CD4-positive, alpha-beta T cell treated with Interleukin-15 for 1 hour (primary cell): ENCODE data around the gene CCDC134.

ENCODE experiments used
- DNase-seq: peaks from one replicate; pipeline ENCODE4 v3.0.0-alpha.2; 2020

The CCDC134 gene

DNA sequence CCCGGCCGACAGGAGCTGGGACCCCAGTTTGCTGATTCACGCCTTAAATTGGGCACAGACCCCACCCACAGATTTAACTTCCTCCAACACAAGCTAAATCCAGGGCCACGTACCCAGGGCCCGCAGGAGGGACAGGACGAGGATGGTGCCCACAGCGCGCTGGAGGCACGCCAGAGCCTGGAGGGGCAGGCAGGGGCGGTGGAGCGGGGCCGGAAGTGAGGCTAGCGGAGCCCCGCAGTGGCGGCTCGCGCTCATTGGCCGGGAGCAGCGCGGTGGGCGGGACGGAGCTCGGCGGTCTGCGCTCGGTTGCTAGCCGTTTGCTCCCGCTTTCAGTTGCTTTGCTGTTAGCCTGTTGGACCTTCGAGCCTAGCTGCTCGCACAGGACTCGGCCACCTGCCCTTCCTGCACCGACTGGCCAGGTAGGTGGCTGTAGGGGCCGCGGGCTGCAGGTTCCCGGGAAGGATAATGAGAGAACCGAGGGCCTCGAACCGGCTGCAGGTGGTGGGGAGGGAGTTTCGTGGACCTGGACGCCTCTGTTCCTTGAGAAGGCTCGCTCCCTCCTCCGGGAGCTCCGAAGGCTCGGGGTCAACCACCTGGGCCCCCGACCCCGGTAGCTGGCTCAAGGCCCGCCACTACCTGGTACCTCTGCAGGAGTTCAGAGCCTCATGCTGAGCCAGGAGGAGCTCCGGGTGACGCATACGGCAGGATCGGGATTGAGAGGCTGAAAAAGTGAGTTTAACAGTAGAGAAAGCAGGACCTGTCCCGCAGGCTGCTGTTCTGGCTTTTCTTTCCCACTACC, at the start of gene CCDC134:
Gene CCDC134 (plus strand): TSS at position 332 of the 799 bp plus-strand sequence. CDS start 8,212 bp downstream, outside the sequence.
- peak; percentile 93 for DNase-seq

DNA sequence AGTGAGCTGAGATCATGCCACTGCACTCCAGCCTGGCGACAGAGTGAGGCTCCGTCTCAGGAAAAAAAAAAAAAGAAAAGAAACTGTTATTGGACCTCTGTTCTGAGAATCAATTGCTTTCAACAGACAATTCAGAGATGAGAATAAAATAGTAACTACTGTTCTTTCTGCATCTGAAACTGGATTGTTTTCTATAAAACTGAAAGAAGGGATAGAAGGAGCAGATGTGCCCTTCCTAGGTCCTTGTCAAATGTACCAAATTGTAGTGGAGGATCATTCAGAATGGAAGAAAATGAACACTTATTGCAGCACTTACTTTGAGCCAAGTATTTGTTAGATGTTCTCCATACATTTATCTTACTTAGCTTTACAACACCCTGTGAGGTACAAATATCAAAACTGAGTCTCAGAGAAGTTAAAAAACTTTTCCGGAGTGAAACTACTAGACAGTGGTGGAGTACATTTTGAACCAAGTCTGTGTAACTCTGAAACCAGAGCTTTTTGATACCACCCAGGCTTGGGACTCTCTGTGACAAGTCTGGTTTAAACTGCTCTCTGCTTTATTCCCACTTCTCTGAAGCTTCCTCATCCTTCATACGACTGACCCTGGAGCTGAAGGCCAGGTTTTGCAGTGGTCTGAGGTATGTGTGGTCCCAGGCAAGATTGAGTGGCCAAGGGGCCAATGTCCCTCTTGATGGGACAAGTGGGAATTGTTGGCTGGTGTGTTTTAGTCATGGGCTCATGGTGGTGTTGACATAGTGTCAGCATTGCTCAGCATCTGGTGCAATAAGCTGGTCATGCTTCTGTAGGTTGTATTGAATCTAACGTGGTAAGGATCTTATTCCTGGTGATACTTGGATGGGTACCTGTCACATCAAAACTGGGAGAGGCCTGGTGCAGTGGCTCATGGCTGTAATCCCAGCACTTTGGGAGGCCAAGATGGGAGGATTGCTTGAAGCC, 48.2 kb upstream of the CCDC134 start:
- no peak for DNase-seq

DNA sequence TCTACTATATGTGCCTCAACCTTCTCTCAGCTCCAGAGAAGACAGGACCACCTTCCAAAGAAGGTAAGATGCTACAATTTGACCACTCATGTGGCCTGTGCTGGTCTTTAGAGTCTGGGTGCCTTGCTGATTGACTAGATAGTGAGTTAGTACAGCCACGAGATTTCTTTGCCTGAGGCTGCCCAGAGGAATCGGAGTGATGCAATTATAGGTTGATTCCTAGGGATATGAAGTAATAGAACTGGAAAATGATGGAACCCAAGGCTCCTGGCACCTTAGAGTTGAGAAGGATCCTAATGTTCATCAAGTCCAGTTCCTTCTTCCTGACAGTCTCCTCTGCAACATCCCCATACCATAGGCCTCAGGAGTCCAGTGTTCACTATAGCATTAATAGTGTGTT, 46.5 kb upstream of the CCDC134 start:
- DNase-seq: no peak

DNA sequence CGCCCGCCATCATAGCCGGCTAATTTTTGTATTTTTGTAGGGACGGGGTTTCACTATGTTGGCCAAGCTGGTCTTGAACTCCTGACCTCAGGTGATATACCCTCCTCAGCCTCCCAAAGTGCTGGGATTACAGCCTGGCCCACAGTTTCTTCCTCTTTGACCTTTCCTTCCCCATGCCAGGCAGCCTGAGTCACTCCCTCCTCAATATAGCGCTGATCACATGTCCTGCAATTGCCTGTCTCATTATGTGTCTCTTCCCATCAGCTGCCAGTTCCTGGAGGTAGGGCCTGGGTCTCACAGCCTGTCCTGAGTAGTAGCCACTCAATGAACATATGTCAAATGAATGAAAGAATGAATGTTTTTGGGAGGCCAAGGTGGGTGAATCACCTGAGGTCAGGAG, 43.0 kb upstream of the CCDC134 start:
- no peak for DNase-seq

DNA sequence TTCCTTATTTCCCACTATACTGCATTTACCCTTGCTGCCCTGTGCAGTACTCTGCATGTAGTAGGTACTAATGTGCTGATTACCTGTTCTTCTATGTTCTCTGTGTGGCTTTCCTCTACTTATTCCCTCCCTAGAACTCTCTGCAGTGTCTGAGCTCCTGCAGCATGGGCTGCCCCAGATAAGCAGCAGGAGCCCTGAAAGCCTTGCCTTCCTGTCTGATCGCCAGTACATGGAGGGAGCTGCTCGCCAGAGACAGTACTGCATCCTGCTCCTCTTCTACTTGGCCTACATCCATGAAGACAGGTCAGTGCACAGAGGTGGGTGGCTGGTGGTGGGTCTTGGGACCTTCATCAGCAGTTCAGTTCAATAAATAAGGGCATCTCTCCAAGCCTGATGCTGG, 42.2 kb upstream of the CCDC134 start:
- DNase-seq: no peak

DNA sequence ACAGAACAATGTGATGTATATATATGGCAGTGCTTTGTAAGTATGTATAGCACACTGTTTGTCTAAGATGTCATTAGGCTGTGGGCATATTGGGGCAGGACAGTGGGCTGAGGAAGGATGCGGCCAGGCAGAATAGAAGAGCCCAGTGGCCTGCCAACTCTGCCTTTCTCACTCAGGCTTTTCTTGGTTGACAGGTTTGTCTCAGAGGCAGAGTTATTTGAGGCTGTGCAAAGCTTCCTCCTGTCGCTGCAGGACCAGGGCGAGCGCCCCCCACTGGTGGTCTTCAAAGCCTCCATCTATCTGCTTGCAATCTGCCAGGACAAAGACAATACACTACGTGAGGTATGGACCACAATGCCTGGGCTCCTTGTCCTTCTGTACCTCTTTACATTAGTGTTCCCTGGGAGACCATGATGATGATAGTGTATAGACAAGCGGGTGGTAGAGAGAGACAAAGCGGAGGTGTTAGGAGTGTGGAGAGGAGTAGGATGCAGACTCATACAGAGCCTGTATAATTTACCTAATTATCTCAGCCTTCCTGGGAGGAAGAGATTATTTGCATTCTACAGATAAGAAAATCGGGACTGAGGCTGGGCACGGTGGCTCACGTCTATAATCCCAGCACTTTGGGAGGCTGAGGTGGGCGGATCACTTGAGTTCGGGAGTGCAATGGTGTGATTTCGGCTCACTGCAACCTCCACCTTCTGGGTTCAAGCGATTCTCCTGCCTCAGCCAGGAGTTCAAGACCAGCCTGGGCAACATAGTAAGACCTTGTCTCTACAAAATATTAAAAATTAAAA, 37.3 kb upstream of the CCDC134 start:
- no peak for DNase-seq

DNA sequence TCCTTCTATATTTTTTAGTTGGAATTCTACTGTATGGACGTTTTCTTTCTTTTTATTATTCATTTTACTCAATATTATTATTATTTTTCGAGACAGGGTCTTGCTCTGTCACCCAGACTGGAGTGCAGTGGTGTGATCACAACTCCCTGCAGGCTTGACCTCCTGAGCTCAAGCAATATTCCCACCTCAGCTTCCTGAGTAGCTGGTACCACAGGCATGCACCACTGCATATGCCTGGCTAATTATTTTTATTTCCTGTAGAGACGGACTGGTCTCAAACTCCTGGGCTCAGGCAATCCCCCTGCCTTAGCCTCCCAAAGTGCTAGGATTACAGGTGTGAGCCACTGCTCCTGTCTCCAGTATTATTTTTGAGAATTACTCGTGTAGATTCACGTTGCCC, 34.0 kb upstream of the CCDC134 start:
- no peak for DNase-seq

DNA sequence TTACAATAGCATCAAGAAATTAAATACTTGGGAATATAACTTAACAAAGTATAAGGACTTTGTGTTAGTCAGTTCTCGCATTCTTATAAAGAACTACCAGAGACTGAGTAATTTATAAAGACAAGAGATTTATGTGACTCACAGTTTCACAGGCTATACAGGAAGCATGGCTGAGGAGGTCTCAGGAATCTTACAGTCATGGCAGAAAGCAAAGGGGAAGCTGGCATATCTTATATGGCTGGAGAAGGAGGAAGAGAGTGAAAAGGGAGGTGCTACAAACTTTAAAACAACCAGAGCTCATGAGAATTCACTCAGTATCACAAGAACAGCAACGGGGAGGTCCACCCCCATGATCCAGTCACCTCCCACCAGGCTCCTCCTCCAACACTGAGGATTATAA, 32.0 kb upstream of the CCDC134 start:
- DNase-seq: peak; percentile 38

DNA sequence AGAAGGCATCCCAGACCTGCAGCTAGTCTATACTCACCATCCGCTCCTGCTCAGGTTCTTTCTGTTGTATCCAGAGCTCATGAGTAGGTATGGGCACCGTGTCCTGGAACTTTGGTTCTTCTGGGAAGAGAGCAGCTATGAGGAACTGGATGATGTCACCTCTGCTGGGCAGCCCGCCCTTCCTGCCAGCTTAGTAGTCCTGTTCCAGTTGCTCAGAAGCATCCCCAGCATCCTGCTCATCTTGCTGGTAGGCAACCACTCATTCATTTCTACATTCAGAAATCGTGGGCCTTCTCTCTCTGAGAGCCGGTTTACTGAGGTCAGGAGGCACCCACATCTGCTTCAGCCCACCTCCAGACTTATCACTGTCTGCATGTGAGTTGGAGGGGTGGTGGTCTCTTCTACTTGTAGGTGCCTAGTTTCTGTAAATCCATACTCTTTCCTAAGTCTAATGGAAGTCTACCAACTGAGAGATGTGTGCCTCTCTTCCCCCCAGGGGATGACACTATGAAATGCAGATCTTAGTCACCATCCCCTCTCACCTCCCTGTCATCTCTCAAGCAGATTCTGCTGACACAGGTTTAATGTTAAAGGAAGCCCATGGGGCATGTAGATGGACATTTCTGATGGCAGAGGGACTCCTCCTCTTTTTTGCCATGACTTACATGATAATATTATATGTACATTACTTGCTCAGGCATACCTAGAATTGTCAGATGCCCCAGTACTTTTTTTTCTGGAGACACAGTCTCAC, 29.6 kb upstream of the CCDC134 start:
- no peak for DNase-seq

DNA sequence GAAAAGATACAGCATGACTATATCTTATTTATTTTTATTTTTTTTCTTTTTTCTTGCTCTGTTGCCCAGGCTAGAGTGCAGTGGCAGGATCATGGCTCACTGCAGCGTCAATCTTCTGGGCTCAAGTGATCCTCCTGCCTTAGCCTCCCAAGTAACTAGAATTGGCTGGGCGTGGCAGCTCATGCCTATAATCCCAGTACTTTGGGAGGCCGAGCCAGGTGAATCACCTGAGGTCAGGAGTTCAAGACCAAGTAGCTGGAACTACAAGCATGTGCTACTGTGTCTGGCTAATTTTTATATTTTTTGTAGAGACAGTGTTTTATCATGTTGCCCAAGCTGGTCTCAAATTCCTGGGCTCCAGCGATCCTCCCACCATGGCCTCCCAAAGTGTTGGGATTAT, 28.3 kb upstream of the CCDC134 start:
- DNase-seq: no peak

DNA sequence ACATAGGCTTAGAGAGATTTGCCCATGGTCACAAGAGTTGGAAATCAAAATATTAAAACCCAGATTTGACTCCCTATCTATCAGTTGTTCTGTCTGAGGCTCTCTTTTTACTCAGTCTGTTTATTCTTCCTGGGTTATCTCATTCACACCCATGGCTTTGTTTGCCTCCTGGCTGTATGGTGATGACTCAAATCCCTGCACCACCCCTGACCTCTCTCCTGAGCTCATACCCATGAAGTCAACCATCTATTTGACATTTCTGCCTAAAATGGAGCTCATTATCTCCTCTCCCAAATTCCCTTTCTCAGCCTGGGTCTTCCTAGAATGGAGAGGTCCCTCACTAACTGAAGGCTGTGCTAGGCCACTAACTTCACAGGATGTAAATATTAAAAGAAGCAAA, 27.8 kb upstream of the CCDC134 start:
- DNase-seq: no peak

DNA sequence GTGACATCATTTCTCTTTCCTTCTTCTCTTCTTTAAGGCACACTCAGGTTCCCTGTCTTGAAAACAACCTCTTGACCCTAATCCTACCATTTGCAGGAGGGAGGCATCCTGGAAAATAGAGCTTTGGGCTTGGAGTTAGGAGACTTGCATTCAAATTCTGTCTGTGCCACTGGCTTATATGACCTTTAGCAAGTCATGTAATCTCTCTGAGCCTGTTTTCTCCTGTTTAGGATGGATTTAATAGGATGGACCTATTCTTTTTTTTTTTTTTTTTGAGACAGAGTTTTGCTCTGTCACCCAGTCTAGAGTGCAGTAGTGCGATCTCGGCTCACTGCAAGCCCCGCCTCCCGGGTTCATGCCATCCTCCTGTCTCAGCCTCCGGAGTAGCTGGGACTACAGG, 25.1 kb upstream of the CCDC134 start:
- no peak for DNase-seq

DNA sequence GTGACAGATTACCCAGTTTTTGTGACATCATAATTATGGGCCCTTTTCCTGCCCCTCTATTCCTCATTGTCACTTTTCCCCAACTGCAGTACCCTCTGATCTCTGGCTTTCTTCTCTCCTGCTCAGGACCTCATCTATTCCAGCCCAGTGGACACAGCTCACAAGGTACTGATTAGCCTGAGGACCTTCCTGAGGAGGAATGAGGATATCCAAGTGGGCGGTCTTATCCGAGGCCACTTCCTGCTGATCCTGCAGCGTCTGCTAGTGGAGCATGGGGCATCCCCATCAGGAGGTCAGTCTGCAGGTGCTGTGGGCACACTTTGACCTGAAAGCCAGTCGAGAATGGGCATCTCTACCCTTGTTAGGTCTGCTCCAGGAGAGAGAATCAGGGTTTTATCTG, 24.5 kb upstream of the CCDC134 start:
- no peak for DNase-seq

DNA sequence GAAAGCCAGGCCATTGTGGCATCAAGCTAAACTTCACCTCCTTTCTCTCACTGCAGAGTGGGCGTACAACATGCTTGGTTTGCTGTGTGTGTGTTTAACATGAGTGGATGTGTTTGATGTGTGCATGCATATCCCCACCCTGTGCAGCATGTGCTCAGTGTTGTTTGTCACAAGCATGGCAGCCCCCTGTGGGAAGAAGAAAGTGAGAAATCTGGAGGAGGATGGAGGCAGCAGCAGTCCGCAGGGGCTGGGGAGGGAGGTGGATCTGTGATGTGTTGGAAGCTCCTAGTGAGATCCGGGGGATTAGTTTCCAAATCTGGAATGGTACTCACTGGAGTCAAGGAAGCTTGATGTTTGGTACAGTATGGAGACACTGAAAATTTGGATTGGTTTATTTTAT, 24.1 kb upstream of the CCDC134 start:
- no peak for DNase-seq

DNA sequence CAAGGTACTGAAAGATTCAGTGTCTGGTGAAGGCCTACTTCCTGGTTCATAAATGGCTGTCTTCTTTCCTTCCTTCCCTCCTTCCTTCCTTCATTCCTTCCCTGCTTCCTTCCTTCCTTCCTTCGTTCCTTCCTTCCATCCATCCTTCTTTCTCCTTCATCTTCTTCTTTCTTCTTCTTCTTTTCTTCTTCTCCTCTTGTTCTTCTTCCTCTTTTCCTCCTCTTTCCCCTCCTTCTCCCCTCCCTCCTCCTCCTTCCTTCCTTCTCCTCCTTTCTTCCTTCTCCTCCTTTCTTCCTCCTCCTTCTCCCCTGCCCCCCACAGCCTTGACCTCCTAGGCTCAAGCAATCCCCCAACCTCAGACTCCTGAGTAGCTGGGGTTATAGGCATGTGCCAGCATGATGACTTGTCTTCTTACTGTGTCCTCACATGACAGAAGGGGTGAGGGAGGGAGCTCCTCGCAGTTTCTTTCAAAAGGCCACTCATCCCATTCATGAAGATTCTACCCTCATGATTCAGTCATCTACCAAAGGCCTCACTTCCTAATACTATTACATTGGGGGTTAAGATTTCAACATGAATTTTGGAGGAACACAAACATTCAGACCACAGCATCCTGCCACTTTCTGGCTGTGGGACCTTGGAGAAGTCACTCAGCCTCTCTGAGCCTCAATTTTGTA, 22.6 kb upstream of the CCDC134 start:
- DNase-seq: peak; percentile 54

DNA sequence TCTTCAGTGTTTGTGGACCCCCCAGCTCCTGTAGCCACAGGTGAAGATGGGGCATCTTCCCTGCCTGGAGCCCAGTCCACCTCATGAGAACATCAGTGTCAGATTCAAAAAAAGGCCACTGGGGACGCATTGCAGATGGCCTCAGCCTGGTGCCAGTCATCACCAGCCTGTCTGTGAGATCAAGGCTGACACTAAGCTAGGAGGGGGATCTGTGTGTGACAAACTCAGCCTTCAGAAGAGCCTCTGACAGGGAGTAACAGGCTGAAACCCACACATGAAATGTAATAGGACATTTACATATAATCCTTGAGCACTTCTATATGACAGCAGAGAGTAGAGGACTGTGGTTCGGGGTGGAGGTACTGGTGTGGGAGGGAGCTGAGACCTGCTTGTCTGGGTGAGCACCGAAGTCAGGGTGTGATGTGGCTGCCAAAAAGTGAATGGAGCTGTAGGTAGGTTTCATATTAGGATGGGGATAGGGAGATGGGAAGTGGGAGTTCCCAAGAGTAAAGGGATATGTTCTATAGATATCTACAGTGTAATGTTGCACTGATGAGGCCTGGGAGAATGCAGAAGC, 20.5 kb upstream of the CCDC134 start:
- DNase-seq: peak; percentile 18

DNA sequence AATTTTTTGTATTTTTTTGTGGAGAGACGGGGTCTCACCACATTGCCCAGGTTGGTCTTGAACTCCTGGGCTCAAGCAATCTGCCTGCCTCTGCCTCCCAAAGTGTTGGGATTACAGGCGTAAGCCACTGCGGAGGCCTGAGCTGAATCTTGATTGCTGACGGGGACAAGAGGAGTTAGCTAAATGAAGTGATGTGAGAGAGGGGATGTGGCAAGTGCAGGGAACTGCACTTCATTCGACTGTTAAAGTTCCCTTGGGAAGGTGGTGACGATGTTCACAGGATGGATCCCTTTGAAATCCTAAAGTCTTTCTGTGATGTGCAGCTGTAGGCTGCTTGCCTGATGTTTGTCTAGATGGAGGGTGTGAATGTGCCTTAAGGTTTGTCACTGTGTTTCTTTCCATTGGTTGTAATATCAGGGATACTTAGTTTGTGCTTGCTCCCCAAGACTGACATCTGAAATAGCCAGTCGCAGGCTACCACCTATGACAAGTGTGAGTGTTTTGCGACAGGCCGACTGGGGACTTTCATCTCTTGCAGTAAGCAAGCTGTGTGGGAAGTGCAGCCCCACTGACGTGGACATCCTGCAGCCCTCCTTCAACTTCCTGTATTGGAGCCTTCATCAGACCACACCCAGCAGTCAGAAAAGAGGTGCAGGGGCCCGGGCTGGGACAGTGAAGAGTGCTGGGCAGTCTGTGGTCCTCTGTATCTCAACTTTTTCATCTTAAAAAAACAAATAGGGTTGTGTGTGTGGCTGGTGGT, 19.6 kb upstream of the CCDC134 start:
- peak; percentile 97 for DNase-seq

DNA sequence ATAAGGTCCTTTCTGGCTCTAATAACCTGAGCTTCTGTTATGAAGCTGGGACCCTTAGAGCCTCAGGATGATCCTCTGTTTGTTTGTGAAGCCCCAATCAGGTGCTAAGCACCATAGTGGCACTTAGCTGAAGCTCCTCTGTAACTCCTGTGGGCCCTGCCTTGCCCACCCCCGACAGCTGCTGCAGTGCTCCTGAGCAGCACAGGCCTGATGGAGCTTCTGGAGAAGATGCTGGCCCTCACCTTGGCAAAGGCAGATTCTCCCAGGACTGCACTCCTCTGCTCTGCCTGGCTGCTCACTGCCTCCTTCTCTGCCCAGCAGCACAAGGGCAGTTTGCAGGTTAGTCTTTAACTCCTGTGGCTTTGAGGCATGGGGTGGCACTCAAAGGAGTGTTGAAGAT, 19.0 kb upstream of the CCDC134 start:
- no peak for DNase-seq

DNA sequence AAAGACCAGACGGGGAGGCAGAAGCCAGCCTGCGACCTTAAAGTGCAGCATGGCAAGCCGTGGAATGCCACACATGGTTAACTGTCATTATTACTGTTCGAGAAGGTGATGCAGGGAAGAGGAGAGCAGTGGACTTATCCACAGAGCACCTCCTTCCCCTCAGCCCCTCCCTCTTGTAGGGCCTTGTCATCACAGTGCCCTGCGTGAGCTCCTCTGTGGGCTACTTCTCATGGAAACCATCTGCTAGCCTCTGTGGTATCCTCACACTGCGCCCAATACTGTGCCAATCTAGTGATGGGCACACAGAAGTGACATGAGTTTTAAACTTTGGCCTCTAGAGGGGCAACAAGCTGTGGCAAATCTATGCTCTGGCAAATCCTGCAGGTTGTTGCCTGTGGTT, 18.2 kb upstream of the CCDC134 start:
- DNase-seq: peak; percentile 37

DNA sequence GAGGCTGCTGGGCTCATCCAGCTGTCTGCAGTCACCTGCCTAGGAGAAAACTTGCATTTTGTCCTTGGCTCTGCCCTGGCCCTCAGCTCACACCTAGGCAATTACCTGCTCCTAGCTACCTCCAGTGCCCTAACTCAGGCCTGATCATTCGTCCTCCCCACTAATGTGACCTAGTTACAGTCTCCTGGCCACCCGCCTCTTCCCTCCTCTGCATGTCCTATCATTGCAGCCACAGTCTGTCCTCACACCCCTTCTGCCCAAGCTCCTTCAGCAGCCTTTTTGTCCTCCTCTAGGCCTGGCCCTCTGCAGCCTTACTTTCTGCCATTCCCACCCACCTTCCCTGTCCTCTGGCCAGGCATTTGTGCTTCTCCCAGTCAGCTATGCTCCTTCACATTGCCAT, 17.7 kb upstream of the CCDC134 start:
- no peak for DNase-seq

DNA sequence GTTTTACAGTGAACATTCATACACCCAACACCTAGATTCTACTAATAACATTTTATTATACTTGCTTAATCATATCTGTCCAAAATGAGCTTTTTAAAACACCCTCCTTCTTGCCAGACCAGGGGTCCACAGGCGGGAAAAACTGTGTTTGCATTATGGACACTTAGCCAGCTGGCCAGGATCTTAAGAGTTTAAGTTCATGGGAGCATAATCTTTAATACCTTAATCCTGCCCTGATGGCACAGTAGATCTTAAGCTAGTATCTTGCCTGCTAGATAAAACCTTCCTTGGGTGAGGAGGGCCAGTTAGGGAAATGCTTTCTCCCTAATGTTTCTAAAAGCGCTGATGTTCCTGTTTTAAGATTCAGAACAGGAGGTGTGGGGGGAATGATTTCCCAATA, 13.1 kb upstream of the CCDC134 start:
- DNase-seq: no peak
